ENCODE data around the gene VAV3. TPM values are rescaled to one million over a fixed set of nuclear protein-coding genes. Genes with fewer than 3 reads are reported as not detected.

The VAV3 gene
- total RNA-seq, 1 experiment from 2014 or later = 10.0 TPM

GRCh38 chr1:107689733-107690132 is 275.2 kb downstream of the VAV3 start:
- TF ChIP-seq RELA (CRISPR knock-in tag; IDR thresholded peaks at IDR 0.05; ENCODE audit: borderline replicate concordance) (no peak), MYBL2 (CRISPR knock-in tag; IDR thresholded peaks at IDR 0.05) (no peak), ZNF512 (CRISPR knock-in tag; IDR thresholded peaks at IDR 0.05; ENCODE audit: borderline replicate concordance) (no peak), NR2C2 (CRISPR knock-in tag; IDR thresholded peaks at IDR 0.05) (no peak)
- H3K36me3 Mint-ChIP-seq = no peaks in the 10 kb centered on the region
- no peak overlapping the region for H3K4me3 Mint-ChIP-seq
- H3K9me3 Mint-ChIP-seq = no peaks in the 10 kb centered on the region
- DNase-seq (ENCODE audit: low spot score) (no peak), ATAC-seq (peak; percentile 64)
- CTCF ChIA-PET = interaction anchor here (1.1 to 1.3 kb wide), 2 partner anchors 59 to 160 kb away, joined by 4 read pairs; no protein-coding TSS in a partner anchor
- peak overlapping the region; percentile 85 for H3K27ac Mint-ChIP-seq
- peaks cover 25% of the 10 kb centered on the region for H3K4me1 Mint-ChIP-seq
- no peaks in the 10 kb centered on the region for H3K27me3 Mint-ChIP-seq (ENCODE audit: low read depth)
- POLR2A ChIA-PET = no interaction called here

GRCh38 chr1:107689159-107689558 is 275.8 kb downstream of the VAV3 start:
- POLR2A ChIA-PET = no interaction called here
- Mint-ChIP-seq H3K27ac (no peak overlapping the region; the same call in 1 of the 2 replicates), H3K4me3 (no peak overlapping the region), H3K36me3 (no peaks in the 10 kb centered on the region), H3K9me3 (no peaks in the 10 kb centered on the region), H3K4me1 (peaks cover 30% of the 10 kb centered on the region), H3K27me3 (ENCODE audit: low read depth) (no peaks in the 10 kb centered on the region)
- CTCF ChIA-PET = interaction anchor here (1.1 to 1.3 kb wide), 2 partner anchors 59 to 160 kb away, joined by 4 read pairs; no protein-coding TSS in a partner anchor
- DNase-seq (ENCODE audit: low spot score) = no peak
- no peak for TF ChIP-seq HMGA2 (CRISPR knock-in tag; IDR thresholded peaks at IDR 0.05)
- TF ChIP-seq, protein P1, sequence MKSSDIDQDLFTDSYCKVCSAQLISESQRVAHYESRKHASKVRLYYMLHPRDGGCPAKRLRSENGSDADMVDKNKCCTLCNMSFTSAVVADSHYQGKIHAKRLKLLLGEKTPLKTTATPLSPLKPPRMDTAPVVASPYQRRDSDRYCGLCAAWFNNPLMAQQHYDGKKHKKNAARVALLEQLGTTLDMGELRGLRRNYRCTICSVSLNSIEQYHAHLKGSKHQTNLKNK (CRISPR knock-in tag; IDR thresholded peaks at IDR 0.05) = no peak
- TF ChIP-seq CREM (CRISPR knock-in tag; IDR thresholded peaks at IDR 0.05) = no peak
- peak; percentile 85 for ATAC-seq

DNA sequence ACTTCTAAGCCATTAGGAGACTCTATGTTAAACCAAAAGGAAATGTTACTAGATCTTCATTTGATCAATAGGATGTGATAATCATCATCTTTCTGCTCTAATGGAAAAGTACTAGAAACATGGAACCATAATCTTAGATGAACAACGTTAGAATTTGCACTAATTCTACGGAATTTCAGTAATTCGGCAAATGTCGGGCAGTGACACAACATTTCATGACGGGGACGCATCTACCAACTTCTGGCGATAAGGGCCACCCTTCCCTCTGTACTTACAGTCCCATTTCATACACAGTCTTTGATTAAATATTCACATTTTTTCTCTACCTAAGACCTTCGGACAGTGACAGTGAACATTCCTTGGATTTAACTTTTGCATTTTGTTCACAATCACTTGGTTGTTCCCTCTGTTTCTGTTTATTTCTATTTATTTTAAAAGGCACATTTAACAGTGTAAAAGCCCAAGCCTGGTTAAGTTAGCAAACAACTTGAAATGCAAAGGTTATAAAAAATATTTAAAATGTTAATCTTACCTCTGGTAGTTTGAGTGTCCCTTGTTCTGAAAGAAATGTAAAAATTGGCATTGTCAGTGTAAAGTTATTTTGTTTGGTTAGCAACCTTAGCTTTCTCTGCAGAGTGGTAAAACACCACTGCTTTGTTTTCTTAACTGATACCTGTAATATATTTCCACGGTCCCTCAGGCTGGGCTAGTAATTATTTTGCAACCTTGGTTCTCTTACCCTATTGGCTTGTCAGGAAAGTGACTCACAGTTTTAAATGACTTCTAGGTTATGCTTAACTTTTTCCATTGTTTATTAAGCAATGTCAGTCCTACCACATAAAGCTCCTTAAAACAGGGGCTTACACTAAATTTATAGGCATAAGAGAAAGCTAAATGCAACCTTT is 276.9 kb downstream of the VAV3 start:
- Mint-ChIP-seq H3K4me3 (no peak overlapping the region), H3K4me1 (peaks cover 32% of the 10 kb centered on the region), H3K27me3 (ENCODE audit: low read depth) (no peaks in the 10 kb centered on the region), H3K36me3 (no peaks in the 10 kb centered on the region), H3K27ac (no peak overlapping the region), H3K9me3 (no peaks in the 10 kb centered on the region)
- TF ChIP-seq FOXK1 (CRISPR knock-in tag; IDR thresholded peaks at IDR 0.05) = no peak
- no peak for TF ChIP-seq ZBTB21 (CRISPR knock-in tag; IDR thresholded peaks at IDR 0.05; ENCODE audit: borderline replicate concordance)
- no peak for TF ChIP-seq TEAD4 (CRISPR knock-in tag; IDR thresholded peaks at IDR 0.05)
- no peak for TF ChIP-seq SMAD4 (CRISPR knock-in tag; IDR thresholded peaks at IDR 0.05)
- no peak for TF ChIP-seq ZNF396 (CRISPR knock-in tag; IDR thresholded peaks at IDR 0.05; ENCODE audit: borderline replicate concordance)
- TF ChIP-seq, protein P2, sequence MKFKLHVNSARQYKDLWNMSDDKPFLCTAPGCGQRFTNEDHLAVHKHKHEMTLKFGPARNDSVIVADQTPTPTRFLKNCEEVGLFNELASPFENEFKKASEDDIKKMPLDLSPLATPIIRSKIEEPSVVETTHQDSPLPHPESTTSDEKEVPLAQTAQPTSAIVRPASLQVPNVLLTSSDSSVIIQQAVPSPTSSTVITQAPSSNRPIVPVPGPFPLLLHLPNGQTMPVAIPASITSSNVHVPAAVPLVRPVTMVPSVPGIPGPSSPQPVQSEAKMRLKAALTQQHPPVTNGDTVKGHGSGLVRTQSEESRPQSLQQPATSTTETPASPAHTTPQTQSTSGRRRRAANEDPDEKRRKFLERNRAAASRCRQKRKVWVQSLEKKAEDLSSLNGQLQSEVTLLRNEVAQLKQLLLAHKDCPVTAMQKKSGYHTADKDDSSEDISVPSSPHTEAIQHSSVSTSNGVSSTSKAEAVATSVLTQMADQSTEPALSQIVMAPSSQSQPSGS (CRISPR knock-in tag; IDR thresholded peaks at IDR 0.05; ENCODE audit: borderline replicate concordance, low read depth) = no peak
- no peak for TF ChIP-seq NFYB (CRISPR knock-in tag; conservative IDR thresholded peaks at IDR 0.05; ENCODE audit: low read depth)
- TF ChIP-seq AFF4 (CRISPR knock-in tag; IDR thresholded peaks at IDR 0.05; ENCODE audit: borderline replicate concordance) = no peak
- TF ChIP-seq ZNF671 (CRISPR knock-in tag; IDR thresholded peaks at IDR 0.05) = no peak
- CTCF ChIA-PET = no interaction called here
- ATAC-seq (no peak), DNase-seq (ENCODE audit: low spot score) (no peak)
- POLR2A ChIA-PET = no interaction called here

Measured in WTC11 (cell line).